NB4 (cell line): Measurements from ENCODE around the gene CTSK.
"Not testable (repeated sequence)": the region's sequence is repeated elsewhere in the genome, so short reads cannot be mapped to it uniquely, and the experiment has no call there.

Source experiments
- DNase-seq: peaks from one replicate; pipeline ENCODE4 v3.0.0; 2010; ENCODE audit warnings: low read depth
- H3K4me3 ChIP-seq: one replicate; pipeline ENCODE4 v1.5.1; 2011; ENCODE audit warnings: mild to moderate bottlenecking, low read depth, low read length, moderate library complexity
- CTCF ChIP-seq: IDR thresholded peaks from one replicate; pipeline ENCODE4 v1.5.1; 2012; ENCODE audit warnings: low read depth, low read length
- MYC ChIP-seq: IDR thresholded peaks from 2 replicates; pipeline ENCODE4 v1.6.1; 2011; ENCODE audit warnings: low read depth, low read length
- POLR2A ChIP-seq: IDR thresholded peaks from 2 replicates; pipeline ENCODE4 v1.6.1; 2011; ENCODE audit warnings: mild to moderate bottlenecking; ENCODE audit not compliant: insufficient read length; ENCODE audit errors: extremely low read depth
- TF ChIP-seq, protein P1 (sequence below): IDR thresholded peaks from 2 replicates; pipeline ENCODE4 v1.6.1; 2011; ENCODE audit warnings: low read depth, low read length

Gene CTSK

GRCh38 chr1:150775276-150775675, 32.8 kb downstream of the CTSK start:
- DNase-seq = no peak
- TF ChIP-seq POLR2A (no peak), CTCF (no peak), MYC (no peak)
- TF ChIP-seq, protein P1, sequence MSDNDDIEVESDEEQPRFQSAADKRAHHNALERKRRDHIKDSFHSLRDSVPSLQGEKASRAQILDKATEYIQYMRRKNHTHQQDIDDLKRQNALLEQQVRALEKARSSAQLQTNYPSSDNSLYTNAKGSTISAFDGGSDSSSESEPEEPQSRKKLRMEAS = no peak
- H3K4me3 ChIP-seq = no peak overlapping the region

DNA sequence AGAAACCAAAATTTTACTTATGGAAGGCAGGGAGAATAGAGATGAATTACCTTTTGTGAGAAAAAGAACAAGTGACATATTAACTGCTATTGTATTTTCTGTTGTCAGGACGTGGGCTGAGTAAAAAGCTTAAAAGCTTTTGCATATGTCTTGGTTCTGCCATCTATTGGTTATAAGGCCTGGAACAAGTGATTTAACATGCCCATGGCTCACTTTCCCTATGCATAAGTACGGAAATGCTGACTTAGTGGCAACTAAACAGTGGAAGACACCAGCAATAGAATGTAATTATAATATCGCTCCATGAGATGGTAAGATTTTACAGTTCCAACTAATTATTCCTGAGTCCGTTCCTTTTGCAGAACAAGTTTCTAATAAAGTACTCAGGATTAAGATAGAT, 35.7 kb downstream of the CTSK start:
- no peak for DNase-seq
- no peak overlapping the region for H3K4me3 ChIP-seq
- TF ChIP-seq, protein P1 = no peak
- TF ChIP-seq POLR2A (no peak), CTCF (no peak), MYC (no peak)

DNA sequence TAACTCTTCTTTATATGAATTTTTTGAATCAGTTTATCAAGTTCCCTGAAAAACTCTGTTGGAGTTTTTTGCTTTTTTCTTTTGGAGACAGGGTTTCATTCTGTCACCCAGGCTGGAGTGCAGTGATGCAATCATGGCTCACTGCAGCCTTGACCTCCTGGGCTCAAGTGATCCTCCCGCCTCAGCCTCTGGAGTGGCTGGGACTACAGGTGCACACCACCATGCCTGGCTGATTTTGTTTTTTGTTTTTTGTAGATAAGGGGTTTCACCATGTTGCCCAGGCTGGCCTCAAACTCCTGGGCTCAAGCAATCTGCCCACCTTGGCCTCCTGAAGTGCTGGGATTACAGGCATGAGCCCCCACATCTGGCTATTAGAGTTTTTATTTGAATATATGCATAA, 40.4 kb downstream of the CTSK start:
- H3K4me3 ChIP-seq, DNase-seq: not testable (repeated sequence)

- H3K4me3 ChIP-seq = peak overlapping the region; percentile 87
- not testable (repeated sequence) for DNase-seq
Observed at GRCh38 chr1:150765977-150766301, 42.1 kb downstream of the CTSK start.

- H3K4me3 ChIP-seq = peak within 1 kb of the TSS; percentile 87
- DNase-seq = peak; percentile 86
- TF ChIP-seq MYC (no peak), POLR2A (no peak)
Observed at GRCh38 chr1:150765296-150765976, 42.6 kb downstream of the CTSK start, which contains the start of gene CTSS. CTSS (minus strand) TSS chr1:150765778; CDS start chr1:150764763, 1,015 bp downstream.

GRCh38 chr1:150764617-150765101, 43.4 kb downstream of the CTSK start:
- TF ChIP-seq, protein P1 = 0 out of 2 replicates have a peak, but pooled peaks have one; percentile 41
- TF ChIP-seq MYC = no peak
- peak; percentile 38 for DNase-seq
- H3K4me3 ChIP-seq = peak overlapping the region; percentile 87

DNA sequence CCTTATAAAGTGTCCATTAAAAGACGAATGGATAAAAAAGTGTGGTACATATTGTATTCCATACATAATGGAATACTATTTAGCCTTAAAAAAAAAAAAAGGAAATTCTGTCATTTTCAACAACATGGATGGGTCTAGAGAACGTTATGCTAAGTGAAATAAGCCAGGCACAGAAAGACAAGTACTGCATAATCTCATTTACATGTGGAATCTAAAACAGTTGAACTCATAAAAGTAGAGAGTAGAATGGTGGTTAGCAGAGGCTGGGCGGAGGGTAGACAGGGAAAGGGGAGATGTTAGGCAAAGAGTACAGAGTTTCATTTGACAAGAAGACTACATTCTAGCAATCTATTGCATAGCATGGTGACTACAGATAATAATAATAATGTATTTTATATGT, 45.0 kb downstream of the CTSK start:
- TF ChIP-seq, protein P1 = no peak
- TF ChIP-seq CTCF = no peak
- TF ChIP-seq MYC = no peak
- TF ChIP-seq POLR2A = no peak
- DNase-seq = no peak
- H3K4me3 ChIP-seq = no peak overlapping the region

- TF ChIP-seq POLR2A = no peak
- TF ChIP-seq MYC = no peak
- no peak for TF ChIP-seq CTCF
- TF ChIP-seq, protein P1 = no peak
- DNase-seq = no peak
- no peak overlapping the region for H3K4me3 ChIP-seq
Observed at GRCh38 chr1:150762552-150762951, 45.5 kb downstream of the CTSK start.
